HEK293 (cell line): ENCODE results near the gene CCL8.

Experiments
- CTCF ChIA-PET: fragments of 350-600 bp; formaldehyde crosslinking; extraction: SDS; loops from one replicate; lab custom pipeline; 2021; ENCODE audit warnings: antibody characterized with exemption; lab: Yijun Ruan, JAX
- POLR2A ChIA-PET: fragments of 300-600 bp; formaldehyde crosslinking; extraction: SDS; loops from one replicate; lab custom pipeline; 2020; ENCODE audit warnings: antibody characterized with exemption, inconsistent platforms; lab: Yijun Ruan, JAX
- H3K27ac ChIP-seq: fragments of 200-500 bp; sonication (Bioruptor generic); 2 replicates; pipeline ENCODE4 v1.5.1; 2014; ENCODE audit warnings: low read depth, low read length, control low read depth, inconsistent platforms; ENCODE audit errors: extremely low read depth
- H3K36me3 ChIP-seq, 2 experiments: fragments of 200-500 bp in 1 of 2; sonication (Bioruptor generic) in 1 of 2; 1 replicate in 1 of 2; 2 replicates in 1 of 2; pipeline ENCODE4 v1.5.1; 2014 to 2017; ENCODE audit warnings: inconsistent platforms in 2 of 2, low read length in 2 of 2; ENCODE audit not compliant: control insufficient read depth in 2 of 2, insufficient read depth in 1 of 2
- H3K4me1 ChIP-seq: fragments of 200-500 bp; sonication (Bioruptor generic); 2 replicates; pipeline ENCODE4 v1.5.1; 2014; ENCODE audit warnings: mild to moderate bottlenecking, low read length, inconsistent platforms; ENCODE audit not compliant: control insufficient read depth, insufficient read depth
- H3K4me3 ChIP-seq: 2 replicates; pipeline ENCODE4 v1.5.1; 2011; ENCODE audit warnings: low read depth, mild to moderate bottlenecking, control low read depth, low read length, moderate library complexity
- H3K9me3 ChIP-seq: fragments of 200-500 bp; sonication (Bioruptor generic); 2 replicates; pipeline ENCODE4 v1.5.1; 2014; ENCODE audit warnings: low read depth, low read length, inconsistent platforms; ENCODE audit not compliant: control insufficient read depth, insufficient read depth
- CTCF ChIP-seq: fragments of 450-650 bp; formaldehyde crosslinking; IDR thresholded peaks from 2 replicates; pipeline ENCODE4 v1.5.1; 2016; ENCODE audit warnings: missing biosample characterization, missing genetic modification characterization
- FEZF1 ChIP-seq: fragments of 450-650 bp; formaldehyde crosslinking; IDR thresholded peaks from 2 replicates; pipeline ENCODE4 v1.5.1; 2016; ENCODE audit warnings: missing biosample characterization, missing genetic modification characterization
- HOXD13 ChIP-seq: sonication (generic); formaldehyde crosslinking; IDR thresholded peaks from 2 replicates; pipeline ENCODE4 v1.8.0; 2022; ENCODE audit warnings: missing genetic modification reagents, borderline replicate concordance
- MZF1 ChIP-seq: fragments of 450-650 bp; formaldehyde crosslinking; IDR thresholded peaks from 2 replicates; pipeline ENCODE4 v1.5.1; 2017; ENCODE audit warnings: missing biosample characterization, missing genetic modification characterization, borderline replicate concordance
- SCRT1 ChIP-seq: fragments of 450-650 bp; formaldehyde crosslinking; IDR thresholded peaks from 2 replicates; pipeline ENCODE4 v1.5.1; 2016; ENCODE audit warnings: missing biosample characterization, missing genetic modification characterization, borderline replicate concordance
- SETDB1 ChIP-seq: IDR thresholded peaks from one replicate; pipeline ENCODE4 v1.6.1; 2017; ENCODE audit warnings: mild to moderate bottlenecking, low read length, moderate library complexity, mixed read lengths; ENCODE audit not compliant: insufficient read length
- ZFP69B ChIP-seq: fragments of 450-650 bp; formaldehyde crosslinking; IDR thresholded peaks from 2 replicates; pipeline ENCODE4 v1.5.1; 2016; ENCODE audit warnings: missing biosample characterization, missing genetic modification characterization
- ZNF148 ChIP-seq: fragments of 450-650 bp; formaldehyde crosslinking; IDR thresholded peaks from 2 replicates; pipeline ENCODE4 v1.5.0; 2017; ENCODE audit warnings: missing biosample characterization, missing genetic modification characterization, borderline replicate concordance
- ZNF175 ChIP-seq: fragments of 450-650 bp; formaldehyde crosslinking; IDR thresholded peaks from 2 replicates; pipeline ENCODE4 v1.5.1; 2016; ENCODE audit warnings: missing biosample characterization, missing genetic modification characterization
- ZNF239 ChIP-seq: fragments of 450-650 bp; formaldehyde crosslinking; IDR thresholded peaks from 2 replicates; pipeline ENCODE4 v1.5.1; 2016; ENCODE audit warnings: missing biosample characterization, missing genetic modification characterization
- ZNF280C ChIP-seq: fragments of 450-650 bp; formaldehyde crosslinking; IDR thresholded peaks from 2 replicates; pipeline ENCODE4 v1.5.1; 2016; ENCODE audit warnings: missing biosample characterization, missing genetic modification characterization
- ZNF629 ChIP-seq: fragments of 450-650 bp; formaldehyde crosslinking; IDR thresholded peaks from 2 replicates; pipeline ENCODE4 v1.5.1; 2017; ENCODE audit warnings: missing biosample characterization, missing genetic modification characterization
- TF ChIP-seq, protein P1 (sequence below): fragments of 450-650 bp; formaldehyde crosslinking; IDR thresholded peaks from 2 replicates; pipeline ENCODE4 v1.5.1; 2016; ENCODE audit warnings: missing biosample characterization, missing genetic modification characterization
- TF ChIP-seq, protein P2 (sequence below): fragments of 450-650 bp; formaldehyde crosslinking; IDR thresholded peaks from 2 replicates; pipeline ENCODE4 v1.5.1; 2017; ENCODE audit warnings: missing biosample characterization, missing genetic modification characterization

Gene CCL8

GRCh38 chr17:34351096-34351495 lies 31.9 kb downstream of the CCL8 start (continued):
- TF ChIP-seq, protein P1, sequence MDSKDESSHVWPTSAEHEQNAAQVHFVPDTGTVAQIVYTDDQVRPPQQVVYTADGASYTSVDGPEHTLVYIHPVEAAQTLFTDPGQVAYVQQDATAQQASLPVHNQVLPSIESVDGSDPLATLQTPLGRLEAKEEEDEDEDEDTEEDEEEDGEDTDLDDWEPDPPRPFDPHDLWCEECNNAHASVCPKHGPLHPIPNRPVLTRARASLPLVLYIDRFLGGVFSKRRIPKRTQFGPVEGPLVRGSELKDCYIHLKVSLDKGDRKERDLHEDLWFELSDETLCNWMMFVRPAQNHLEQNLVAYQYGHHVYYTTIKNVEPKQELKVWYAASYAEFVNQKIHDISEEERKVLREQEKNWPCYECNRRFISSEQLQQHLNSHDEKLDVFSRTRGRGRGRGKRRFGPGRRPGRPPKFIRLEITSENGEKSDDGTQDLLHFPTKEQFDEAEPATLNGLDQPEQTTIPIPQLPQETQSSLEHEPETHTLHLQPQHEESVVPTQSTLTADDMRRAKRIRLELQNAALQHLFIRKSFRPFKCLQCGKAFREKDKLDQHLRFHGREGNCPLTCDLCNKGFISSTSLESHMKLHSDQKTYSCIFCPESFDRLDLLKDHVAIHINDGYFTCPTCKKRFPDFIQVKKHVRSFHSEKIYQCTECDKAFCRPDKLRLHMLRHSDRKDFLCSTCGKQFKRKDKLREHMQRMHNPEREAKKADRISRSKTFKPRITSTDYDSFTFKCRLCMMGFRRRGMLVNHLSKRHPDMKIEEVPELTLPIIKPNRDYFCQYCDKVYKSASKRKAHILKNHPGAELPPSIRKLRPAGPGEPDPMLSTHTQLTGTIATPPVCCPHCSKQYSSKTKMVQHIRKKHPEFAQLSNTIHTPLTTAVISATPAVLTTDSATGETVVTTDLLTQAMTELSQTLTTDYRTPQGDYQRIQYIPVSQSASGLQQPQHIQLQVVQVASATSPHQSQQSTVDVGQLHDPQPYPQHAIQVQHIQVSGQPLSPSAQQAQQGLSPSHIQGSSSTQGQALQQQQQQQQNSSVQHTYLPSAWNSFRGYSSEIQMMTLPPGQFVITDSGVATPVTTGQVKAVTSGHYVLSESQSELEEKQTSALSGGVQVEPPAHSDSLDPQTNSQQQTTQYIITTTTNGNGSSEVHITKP (tag by site-specific recombination), result no peak
- TF ChIP-seq ZNF239 (tag by site-specific recombination) (no peak), HOXD13 (no peak), MZF1 (tag by site-specific recombination) (no peak), ZNF280C (tag by site-specific recombination) (no peak), FEZF1 (no peak), ZNF148 (no peak)
- TF ChIP-seq, all 188 proteins: peak for 0

DNA sequence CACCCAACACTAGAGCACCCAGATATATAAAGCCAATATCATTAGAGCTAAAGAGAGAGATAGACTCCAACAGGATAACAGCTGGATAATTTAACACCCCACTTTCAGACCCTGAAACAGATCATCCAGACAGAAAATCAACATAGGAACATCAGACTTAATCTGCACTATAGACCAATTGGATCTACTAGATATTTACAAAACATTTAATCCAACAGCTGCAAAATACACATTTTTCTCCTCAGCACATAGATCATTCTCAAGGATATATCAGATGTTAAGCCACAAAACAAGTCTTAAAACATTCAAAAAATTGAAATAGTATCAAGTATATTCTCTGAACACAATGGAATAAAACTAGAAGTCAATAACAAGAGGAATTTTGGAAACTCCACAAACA lies 33.0 kb downstream of the CCL8 start:
- no peaks in the 10 kb centered on the region for H3K9me3 ChIP-seq
- H3K4me1 ChIP-seq, result no peaks in the 10 kb centered on the region
- H3K4me3 ChIP-seq, result no peak overlapping the region
- CTCF ChIA-PET, result interaction anchor here (0.6 to 2.3 kb wide), 3 partner anchors 9 to 151 kb away, joined by 3 to 33 read pairs (median 8); no protein-coding TSS in a partner anchor
- POLR2A ChIA-PET, result no interaction called here
- TF ChIP-seq SCRT1, result no peak
- TF ChIP-seq CTCF (tag by site-specific recombination), result no peak
- TF ChIP-seq, protein P2, sequence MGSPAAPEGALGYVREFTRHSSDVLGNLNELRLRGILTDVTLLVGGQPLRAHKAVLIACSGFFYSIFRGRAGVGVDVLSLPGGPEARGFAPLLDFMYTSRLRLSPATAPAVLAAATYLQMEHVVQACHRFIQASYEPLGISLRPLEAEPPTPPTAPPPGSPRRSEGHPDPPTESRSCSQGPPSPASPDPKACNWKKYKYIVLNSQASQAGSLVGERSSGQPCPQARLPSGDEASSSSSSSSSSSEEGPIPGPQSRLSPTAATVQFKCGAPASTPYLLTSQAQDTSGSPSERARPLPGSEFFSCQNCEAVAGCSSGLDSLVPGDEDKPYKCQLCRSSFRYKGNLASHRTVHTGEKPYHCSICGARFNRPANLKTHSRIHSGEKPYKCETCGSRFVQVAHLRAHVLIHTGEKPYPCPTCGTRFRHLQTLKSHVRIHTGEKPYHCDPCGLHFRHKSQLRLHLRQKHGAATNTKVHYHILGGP, result no peak
- no peak for TF ChIP-seq ZNF629
- TF ChIP-seq SETDB1, result no peak
- no peak for TF ChIP-seq ZNF175
- TF ChIP-seq ZFP69B (tag by site-specific recombination), result no peak
- TF ChIP-seq HOXD13, result no peak
- H3K27ac ChIP-seq, result no peak overlapping the region
- H3K36me3 ChIP-seq, result no peaks in the 10 kb centered on the region
